Endothelial cell (in vitro differentiated cells): Measurements from ENCODE around the gene DPP10. TPM values are rescaled to one million over a fixed set of nuclear protein-coding genes. Genes with fewer than 3 reads are reported as not detected.

Experiments used
- DNase-seq: peaks from one replicate; pipeline ENCODE4 v3.0.0; 2021; ENCODE audit warnings: low spot score
- H3K27ac Mint-ChIP-seq: one replicate; pipeline ENCODE4 v1.8.0; 2021; ENCODE audit warnings: mixed read lengths, inconsistent platforms; ENCODE audit not compliant: unreplicated experiment
- H3K27me3 Mint-ChIP-seq: one replicate; pipeline ENCODE4 v1.8.0; 2021; ENCODE audit warnings: mild to moderate bottlenecking, moderate library complexity, mixed read lengths, inconsistent platforms; ENCODE audit not compliant: unreplicated experiment
- H3K36me3 Mint-ChIP-seq: one replicate; pipeline ENCODE4 v1.8.0; 2021; ENCODE audit warnings: mild to moderate bottlenecking, low read depth, mixed read lengths, inconsistent platforms; ENCODE audit not compliant: unreplicated experiment
- H3K4me1 Mint-ChIP-seq: one replicate; pipeline ENCODE4 v1.8.0; 2021; ENCODE audit warnings: mild to moderate bottlenecking, mixed read lengths, inconsistent platforms; ENCODE audit not compliant: unreplicated experiment
- H3K4me3 Mint-ChIP-seq: one replicate; pipeline ENCODE4 v1.8.0; 2021; ENCODE audit warnings: mild to moderate bottlenecking, mixed read lengths, inconsistent platforms; ENCODE audit not compliant: unreplicated experiment
- H3K9me3 Mint-ChIP-seq: one replicate; pipeline ENCODE4 v1.8.0; 2021; ENCODE audit warnings: mixed read lengths, inconsistent platforms; ENCODE audit not compliant: unreplicated experiment
- CTCF ChIP-seq: fragments of 200-600 bp; sonication (generic); IDR thresholded peaks from one replicate; pipeline ENCODE4 v1.5.0; 2021; ENCODE audit warnings: antibody characterized with exemption; ENCODE audit not compliant: unreplicated experiment
- total RNA-seq: library from RNA; stranded (reverse); fragmentation: NEBNext Ultra II Directional; extraction: Animal tissue kit (Norgen Biotek cat#: 25700); gene quantifications from one replicate; pipeline ENCODE4 v1.2.1, GENCODE V29; 2021; ENCODE audit not compliant: unreplicated experiment

DPP10 gene
- total RNA-seq, 1 donor from 2014 or later, result 3.3 TPM

DNA sequence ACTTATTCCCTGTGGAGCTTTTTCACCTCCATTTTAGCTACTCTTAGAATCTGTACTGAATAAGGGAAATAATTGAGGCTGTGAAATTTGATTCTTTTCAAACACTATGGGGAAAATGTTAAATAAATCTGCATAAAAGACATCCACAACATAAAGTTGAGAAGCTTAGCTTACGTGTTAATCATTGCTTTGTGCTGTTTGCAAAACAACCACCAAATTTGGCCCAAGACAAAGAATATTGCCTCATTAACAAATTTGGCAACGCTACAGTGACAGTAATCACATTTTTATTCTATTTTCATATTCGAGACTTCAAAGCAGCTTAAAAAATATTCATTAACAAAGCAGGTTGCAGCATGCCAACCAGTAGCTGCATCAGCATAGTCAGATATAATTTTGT, 437.6 kb downstream of the DPP10 start:
- Mint-ChIP-seq H3K4me3 (no peak overlapping the region), H3K27me3 (no peaks in the 10 kb centered on the region), H3K36me3 (no peaks in the 10 kb centered on the region), H3K4me1 (no peaks in the 10 kb centered on the region), H3K27ac (no peak overlapping the region), H3K9me3 (no peaks in the 10 kb centered on the region)
- TF ChIP-seq CTCF, result no peak
- no peak for DNase-seq

DNA sequence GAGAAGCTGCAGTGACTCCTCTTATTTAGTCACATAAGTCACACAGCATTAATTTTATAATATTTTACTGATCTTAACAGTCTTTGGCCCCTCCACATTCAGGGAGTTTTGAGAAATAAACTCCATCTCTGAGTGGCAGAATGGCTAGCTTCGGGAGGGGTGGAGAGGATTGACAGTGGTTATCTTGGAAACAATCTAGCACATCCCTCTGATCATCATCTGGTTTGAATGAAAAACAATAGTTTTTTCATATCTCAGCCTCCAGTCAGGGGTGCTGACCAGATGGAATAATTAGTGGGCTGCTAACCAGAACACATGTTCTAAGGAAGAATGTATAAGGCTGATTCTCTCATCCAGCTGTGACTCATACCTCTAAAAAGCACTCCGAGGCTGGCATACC, 477.5 kb downstream of the DPP10 start:
- no peaks in the 10 kb centered on the region for H3K4me1 Mint-ChIP-seq
- no peak overlapping the region for H3K27ac Mint-ChIP-seq
- no peak for TF ChIP-seq CTCF
- H3K36me3 Mint-ChIP-seq, result no peaks in the 10 kb centered on the region
- no peaks in the 10 kb centered on the region for H3K27me3 Mint-ChIP-seq
- DNase-seq, result no peak
- no peaks in the 10 kb centered on the region for H3K9me3 Mint-ChIP-seq
- no peak overlapping the region for H3K4me3 Mint-ChIP-seq

- DNase-seq, result no peak
- Mint-ChIP-seq H3K27ac (no peak overlapping the region), H3K36me3 (no peaks in the 10 kb centered on the region), H3K4me3 (no peak overlapping the region), H3K27me3 (no peaks in the 10 kb centered on the region), H3K9me3 (no peaks in the 10 kb centered on the region), H3K4me1 (no peaks in the 10 kb centered on the region)
- TF ChIP-seq CTCF, result no peak
These were observed 479.6 kb downstream of the DPP10 start for GRCh38 chr2:114922076-114922475.

GRCh38 chr2:114925296-114926255, 483.1 kb downstream of the DPP10 start:
- no peak for DNase-seq
- no peak overlapping the region for H3K27ac Mint-ChIP-seq
- H3K36me3 Mint-ChIP-seq, result no peaks in the 10 kb centered on the region
- no peaks in the 10 kb centered on the region for H3K27me3 Mint-ChIP-seq
- peaks cover 21% of the 10 kb centered on the region for H3K9me3 Mint-ChIP-seq
- TF ChIP-seq CTCF, result no peak
- H3K4me1 Mint-ChIP-seq, result no peaks in the 10 kb centered on the region
- no peak overlapping the region for H3K4me3 Mint-ChIP-seq

- peaks cover 21% of the 10 kb centered on the region for H3K9me3 Mint-ChIP-seq
- no peaks in the 10 kb centered on the region for H3K4me1 Mint-ChIP-seq
- H3K4me3 Mint-ChIP-seq, result no peak overlapping the region
- no peaks in the 10 kb centered on the region for H3K36me3 Mint-ChIP-seq
- DNase-seq, result no peak
- TF ChIP-seq CTCF, result no peak
- H3K27ac Mint-ChIP-seq, result no peak overlapping the region
- no peaks in the 10 kb centered on the region for H3K27me3 Mint-ChIP-seq
These were observed 483.9 kb downstream of the DPP10 start for GRCh38 chr2:114926303-114926702.
